Esophagus squamous epithelium (tissue), 4 donors: ENCODE data around the gene RPL15.

Experiments
- POLR2A ChIP-seq, 4 donors: fragments of 450-650 bp; IDR thresholded peaks; one replicate each; pipeline ENCODE4 v1.6.1; 2017; ENCODE audit warnings: antibody characterized with exemption in 4 of 4, mild to moderate bottlenecking in 4 of 4, moderate library complexity in 3 of 4
- TF ChIP-seq, protein P1 (sequence below), 6 experiments: fragments of 450-650 bp in 4 of 6; fragments of 200-600 bp in 2 of 6; sonication (generic) in 2 of 6; IDR thresholded peaks; one replicate each; pipeline ENCODE4 v1.5.1; 2016 to 2019; ENCODE audit warnings: antibody characterized with exemption in 6 of 6, mild to moderate bottlenecking in 4 of 6, moderate library complexity in 4 of 6

DNA sequence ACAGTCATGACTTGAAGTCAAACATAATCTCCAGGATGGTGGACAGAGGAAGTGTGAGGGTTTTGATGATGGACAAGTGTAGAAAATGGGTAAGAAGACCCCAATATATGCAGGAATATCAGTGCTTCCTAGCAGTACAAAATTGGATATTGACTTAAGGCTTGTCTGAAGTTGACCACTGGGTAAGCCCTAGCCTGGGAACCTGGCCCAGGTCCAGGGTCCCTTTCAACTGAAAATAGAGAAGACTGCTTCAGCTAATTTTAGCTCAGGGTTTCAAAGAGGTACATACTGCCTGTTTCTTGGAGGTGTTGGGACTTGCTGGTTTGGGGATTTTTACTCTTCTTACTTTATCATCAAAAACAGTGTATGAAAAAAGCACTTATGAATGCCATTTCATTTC lies 32.9 kb downstream of the RPL15 start:
- TF ChIP-seq, protein P1, sequence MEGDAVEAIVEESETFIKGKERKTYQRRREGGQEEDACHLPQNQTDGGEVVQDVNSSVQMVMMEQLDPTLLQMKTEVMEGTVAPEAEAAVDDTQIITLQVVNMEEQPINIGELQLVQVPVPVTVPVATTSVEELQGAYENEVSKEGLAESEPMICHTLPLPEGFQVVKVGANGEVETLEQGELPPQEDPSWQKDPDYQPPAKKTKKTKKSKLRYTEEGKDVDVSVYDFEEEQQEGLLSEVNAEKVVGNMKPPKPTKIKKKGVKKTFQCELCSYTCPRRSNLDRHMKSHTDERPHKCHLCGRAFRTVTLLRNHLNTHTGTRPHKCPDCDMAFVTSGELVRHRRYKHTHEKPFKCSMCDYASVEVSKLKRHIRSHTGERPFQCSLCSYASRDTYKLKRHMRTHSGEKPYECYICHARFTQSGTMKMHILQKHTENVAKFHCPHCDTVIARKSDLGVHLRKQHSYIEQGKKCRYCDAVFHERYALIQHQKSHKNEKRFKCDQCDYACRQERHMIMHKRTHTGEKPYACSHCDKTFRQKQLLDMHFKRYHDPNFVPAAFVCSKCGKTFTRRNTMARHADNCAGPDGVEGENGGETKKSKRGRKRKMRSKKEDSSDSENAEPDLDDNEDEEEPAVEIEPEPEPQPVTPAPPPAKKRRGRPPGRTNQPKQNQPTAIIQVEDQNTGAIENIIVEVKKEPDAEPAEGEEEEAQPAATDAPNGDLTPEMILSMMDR (IDR thresholded peaks at IDR 0.05): no peak
- TF ChIP-seq POLR2A (IDR thresholded peaks at IDR 0.05): no peak
